Measurements from ENCODE around the gene BATF.

GRCh38 chr14:75558440-75558839 is 36.2 kb downstream of the BATF start:
- TF ChIP-seq CTCF (IDR thresholded peaks at IDR 0.05) (no peak), ZFX (IDR thresholded peaks at IDR 0.05; ENCODE audit: borderline replicate concordance) (no peak)

Measured in 22Rv1 (cell line).